Measurements from ENCODE around the gene CCP110. TPM values are rescaled to one million over a fixed set of nuclear protein-coding genes. Genes with fewer than 3 reads are reported as not detected.

CCP110 gene
- total RNA-seq, 1 donor from 2014 or later, result 32.7 TPM

GRCh38 chr16:19555938-19556771 is 32.4 kb downstream of the CCP110 start:
- Histone ChIP-seq H3K4me3 (peak overlapping the region; percentile 81), H3K27ac (peak overlapping the region; percentile 83), H4K20me1 (ENCODE audit: low read depth) (peaks cover 5% of the 10 kb centered on the region), H3K4me1 (no peaks in the 10 kb centered on the region), H3K27me3 (no peaks in the 10 kb centered on the region), H3K9ac (peak overlapping the region; percentile 81), H3K79me2 (ENCODE audit: low read depth) (peaks cover 26% of the 10 kb centered on the region), H2AFZ (replicated peaks) (peak overlapping the region; percentile 94), H3K4me2 (peak overlapping the region; percentile 74), H3K9me3 (ENCODE audit: low read depth) (no peaks in the 10 kb centered on the region), H3F3A (ENCODE audit: low read depth) (peaks cover 29% of the 10 kb centered on the region), H3K36me3 (no peaks in the 10 kb centered on the region)
- peak; percentile 88 for DNase-seq (ENCODE audit: low spot score)
- H3K9me3 Mint-ChIP-seq, result no peaks in the 10 kb centered on the region
- peak overlapping the region; percentile 28 for H3K27ac Mint-ChIP-seq
- H3K4me3 Mint-ChIP-seq, result peak overlapping the region; percentile 89
- H3K4me1 Mint-ChIP-seq, result peaks cover 17% of the 10 kb centered on the region
- H3K36me3 Mint-ChIP-seq, result peaks cover 5% of the 10 kb centered on the region
- TF ChIP-seq EZH2phosphoT487 (IDR thresholded peaks at IDR 0.05), result no peak
- TF ChIP-seq EZH2 (IDR thresholded peaks at IDR 0.05), result no peak
- TF ChIP-seq CTCF (IDR thresholded peaks at IDR 0.05), result peak; percentile 38
- no peaks in the 10 kb centered on the region for H3K27me3 Mint-ChIP-seq (ENCODE audit: insufficient read depth, low read depth)

DNA sequence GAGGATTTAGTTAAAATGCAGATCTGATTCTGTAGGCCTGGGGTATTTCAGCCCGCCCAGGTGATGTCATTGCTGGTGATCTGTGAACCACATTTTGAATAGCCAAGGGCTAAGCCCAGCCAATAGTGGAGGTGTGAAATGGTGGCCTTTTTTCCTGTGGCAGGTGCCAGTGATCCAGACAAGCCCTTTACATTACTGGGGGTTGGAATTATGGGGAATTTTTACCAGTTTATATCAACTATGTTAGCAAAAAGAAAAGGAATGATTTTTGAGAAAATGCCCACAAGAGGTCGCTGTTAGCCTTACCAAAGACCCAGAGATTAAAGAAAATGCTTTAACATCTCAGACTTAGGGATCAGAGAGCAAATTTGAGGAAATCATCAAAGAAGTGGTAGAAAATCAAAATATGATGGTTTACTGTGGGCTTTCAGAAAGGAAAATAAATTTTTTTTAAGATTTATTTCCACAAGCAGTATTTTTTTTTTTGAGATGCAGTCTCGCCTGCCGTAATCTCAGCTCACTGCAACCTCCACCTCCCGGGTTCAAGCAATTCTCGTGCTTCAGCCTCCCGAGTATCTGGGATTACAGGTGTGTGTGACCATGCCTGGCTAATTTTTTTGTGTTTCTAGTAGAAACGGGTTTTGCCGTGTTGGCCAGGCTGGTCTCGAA is 35.6 kb downstream of the CCP110 start:
- Histone ChIP-seq H3K27me3 (no peaks in the 10 kb centered on the region), H3K27ac (no peak overlapping the region), H3K9ac (no peak overlapping the region), H3K4me3 (no peak overlapping the region), H3K36me3 (no peaks in the 10 kb centered on the region), H3K4me2 (no peak overlapping the region), H2AFZ (replicated peaks) (no peak overlapping the region), H3F3A (ENCODE audit: low read depth) (peaks cover 24% of the 10 kb centered on the region), H4K20me1 (ENCODE audit: low read depth) (peaks cover 5% of the 10 kb centered on the region), H3K79me2 (ENCODE audit: low read depth) (peaks cover 29% of the 10 kb centered on the region), H3K9me3 (ENCODE audit: low read depth) (no peaks in the 10 kb centered on the region), H3K4me1 (no peaks in the 10 kb centered on the region)
- H3K4me3 Mint-ChIP-seq, result no peak overlapping the region
- H3K9me3 Mint-ChIP-seq, result peaks cover 6% of the 10 kb centered on the region
- H3K27me3 Mint-ChIP-seq (ENCODE audit: insufficient read depth, low read depth), result no peaks in the 10 kb centered on the region
- TF ChIP-seq EZH2phosphoT487 (IDR thresholded peaks at IDR 0.05), result no peak
- peak; percentile 87 for TF ChIP-seq CTCF (IDR thresholded peaks at IDR 0.05)
- no peak overlapping the region for H3K27ac Mint-ChIP-seq
- H3K4me1 Mint-ChIP-seq, result peaks cover 17% of the 10 kb centered on the region
- H3K36me3 Mint-ChIP-seq, result peaks cover 11% of the 10 kb centered on the region
- DNase-seq (ENCODE audit: low spot score), result peak; percentile 71

DNA sequence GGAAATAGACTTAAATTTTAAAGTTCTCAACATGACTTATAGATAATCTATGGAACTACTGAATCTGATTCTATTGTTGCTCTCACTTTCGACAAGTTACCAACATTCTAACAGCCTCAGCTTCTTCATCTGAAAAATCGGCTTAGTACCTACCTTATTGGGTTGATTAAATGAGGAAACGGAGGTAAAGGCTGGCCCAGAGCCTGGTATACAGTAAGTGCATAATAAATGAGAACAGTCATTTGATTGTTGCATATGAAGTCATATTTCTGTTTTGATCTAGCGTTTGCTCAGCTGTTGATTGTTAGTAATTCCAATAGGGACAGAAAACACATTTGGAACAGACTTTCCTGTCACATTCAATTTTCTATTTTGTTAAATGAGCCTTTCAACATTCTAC is 36.3 kb downstream of the CCP110 start:
- Histone ChIP-seq H3F3A (ENCODE audit: low read depth) (peaks cover 17% of the 10 kb centered on the region), H3K36me3 (no peaks in the 10 kb centered on the region), H3K9ac (no peak overlapping the region), H3K4me1 (no peaks in the 10 kb centered on the region), H3K4me2 (no peak overlapping the region), H4K20me1 (ENCODE audit: low read depth) (peaks cover 5% of the 10 kb centered on the region), H3K4me3 (no peak overlapping the region), H3K79me2 (ENCODE audit: low read depth) (peaks cover 29% of the 10 kb centered on the region), H3K27me3 (no peaks in the 10 kb centered on the region), H2AFZ (replicated peaks) (no peak overlapping the region), H3K27ac (no peak overlapping the region), H3K9me3 (ENCODE audit: low read depth) (no peaks in the 10 kb centered on the region)
- peaks cover 6% of the 10 kb centered on the region for H3K9me3 Mint-ChIP-seq
- no peak overlapping the region for H3K4me3 Mint-ChIP-seq
- H3K27me3 Mint-ChIP-seq (ENCODE audit: insufficient read depth, low read depth), result no peaks in the 10 kb centered on the region
- peaks cover 11% of the 10 kb centered on the region for H3K36me3 Mint-ChIP-seq
- no peak for DNase-seq (ENCODE audit: low spot score)
- H3K27ac Mint-ChIP-seq, result no peak overlapping the region
- peaks cover 13% of the 10 kb centered on the region for H3K4me1 Mint-ChIP-seq
- no peak for TF ChIP-seq EZH2 (IDR thresholded peaks at IDR 0.05)
- TF ChIP-seq EZH2phosphoT487 (IDR thresholded peaks at IDR 0.05), result no peak
- TF ChIP-seq CTCF (IDR thresholded peaks at IDR 0.05), result no peak
